ENCODE results near the gene ACTR2. TPM values are rescaled to one million over a fixed set of nuclear protein-coding genes. Genes with fewer than 3 reads are reported as not detected.

Gene ACTR2
- polyA plus RNA-seq, 4 donors = 177 to 229 (median 221) TPM

DNA sequence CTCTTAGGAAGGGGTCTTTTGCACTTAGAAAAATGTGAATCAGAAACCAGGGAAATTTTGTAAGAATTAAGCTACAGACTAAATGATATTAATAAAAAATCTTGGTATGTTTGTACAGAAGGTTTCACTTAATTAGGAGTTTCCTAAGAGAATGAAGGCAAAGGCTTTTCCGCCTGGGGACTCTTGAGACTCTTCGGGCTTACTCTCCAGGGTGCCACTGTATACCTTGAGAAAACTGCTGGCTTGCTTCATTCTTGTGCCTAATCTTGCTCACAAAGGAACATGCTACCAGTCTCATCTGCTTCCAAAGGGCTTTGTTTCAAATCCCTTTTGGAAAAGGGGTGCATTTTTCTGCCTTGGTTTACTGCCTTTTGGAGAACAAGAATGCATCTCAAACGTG is 49.5 kb downstream of the ACTR2 start:
- no peak for DNase-seq (ENCODE audit: low read depth in 4 of 4, low spot score in 3 of 4)

DNA sequence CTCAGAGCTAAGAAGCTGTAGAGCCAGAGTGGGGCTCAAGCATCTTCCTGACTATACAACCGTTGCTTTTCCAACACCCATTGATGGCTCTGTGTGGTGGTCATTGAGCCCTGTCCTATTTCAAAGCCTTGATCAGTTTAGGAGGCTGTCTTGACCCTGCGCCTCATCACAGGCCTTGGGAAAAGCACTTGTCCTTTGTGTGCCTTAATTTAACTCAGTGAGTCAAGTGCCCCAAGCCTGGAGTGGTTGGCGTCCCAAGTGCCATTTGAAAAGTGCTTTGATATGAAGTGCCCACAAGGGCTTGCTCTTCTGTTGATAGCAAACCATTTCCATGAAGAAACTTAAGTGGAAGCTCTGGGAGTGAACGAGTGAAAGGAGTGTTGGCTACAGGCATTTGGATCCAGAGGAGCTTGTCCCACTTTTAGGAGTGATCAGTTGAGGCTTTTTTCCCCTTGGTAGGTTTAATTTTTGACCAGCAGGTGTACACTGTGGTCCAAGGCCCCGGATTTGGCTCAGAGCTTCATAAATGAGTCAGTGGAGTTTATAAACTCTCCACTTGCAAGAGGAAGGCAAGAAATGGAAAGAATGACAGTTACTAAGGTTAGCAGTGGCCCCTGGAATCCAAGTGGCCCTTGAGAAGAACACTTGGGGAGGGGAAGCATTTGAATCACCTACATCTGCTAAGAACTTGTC is 50.3 kb downstream of the ACTR2 start:
- DNase-seq (ENCODE audit: low read depth in 4 of 4, low spot score in 3 of 4) = no peak

DNA sequence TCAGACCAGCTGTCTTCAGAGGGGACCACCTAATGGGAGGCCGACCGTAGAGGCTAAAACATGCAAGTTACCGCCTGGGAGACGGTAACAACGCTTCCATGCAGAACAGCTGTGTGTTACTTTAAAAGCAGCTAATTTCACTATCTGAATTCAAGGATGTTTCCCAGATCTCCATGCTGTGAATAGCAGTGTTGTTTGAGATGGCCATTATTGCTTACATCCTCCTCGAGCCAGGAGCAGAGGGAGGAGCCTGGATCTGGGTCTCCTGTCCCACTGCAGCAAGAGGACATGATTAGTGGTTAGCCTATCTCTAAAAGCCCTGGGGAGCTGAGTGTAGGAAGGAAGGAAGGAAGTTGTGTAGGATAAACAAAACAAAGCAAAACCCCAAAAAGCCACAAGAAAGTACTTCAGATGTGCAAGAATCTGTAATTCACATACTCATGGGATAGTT is 50.9 kb downstream of the ACTR2 start:
- no peak for DNase-seq (ENCODE audit: low read depth in 4 of 4, low spot score in 3 of 4)

DNA sequence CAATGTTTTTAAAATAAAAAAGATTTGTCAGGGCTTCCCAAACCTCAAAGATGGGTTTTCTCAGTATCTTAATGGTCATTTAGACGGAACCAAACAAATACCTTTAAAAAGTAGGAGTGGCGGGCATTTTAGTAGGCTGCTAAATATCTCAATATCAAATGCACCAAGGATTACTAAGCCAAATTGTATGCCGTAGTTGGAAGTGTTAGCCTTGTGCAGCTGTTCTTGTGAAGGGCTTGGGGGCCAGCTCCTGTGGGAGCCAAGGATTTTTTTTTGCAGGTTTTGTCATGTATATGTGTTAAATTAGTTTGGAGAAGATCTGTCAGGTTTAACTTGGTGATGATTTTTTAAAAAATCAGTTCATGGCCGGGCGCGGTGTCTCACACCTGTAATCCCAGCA is 52.1 kb downstream of the ACTR2 start:
- no peak for DNase-seq (ENCODE audit: low read depth in 4 of 4, low spot score in 3 of 4)

DNA sequence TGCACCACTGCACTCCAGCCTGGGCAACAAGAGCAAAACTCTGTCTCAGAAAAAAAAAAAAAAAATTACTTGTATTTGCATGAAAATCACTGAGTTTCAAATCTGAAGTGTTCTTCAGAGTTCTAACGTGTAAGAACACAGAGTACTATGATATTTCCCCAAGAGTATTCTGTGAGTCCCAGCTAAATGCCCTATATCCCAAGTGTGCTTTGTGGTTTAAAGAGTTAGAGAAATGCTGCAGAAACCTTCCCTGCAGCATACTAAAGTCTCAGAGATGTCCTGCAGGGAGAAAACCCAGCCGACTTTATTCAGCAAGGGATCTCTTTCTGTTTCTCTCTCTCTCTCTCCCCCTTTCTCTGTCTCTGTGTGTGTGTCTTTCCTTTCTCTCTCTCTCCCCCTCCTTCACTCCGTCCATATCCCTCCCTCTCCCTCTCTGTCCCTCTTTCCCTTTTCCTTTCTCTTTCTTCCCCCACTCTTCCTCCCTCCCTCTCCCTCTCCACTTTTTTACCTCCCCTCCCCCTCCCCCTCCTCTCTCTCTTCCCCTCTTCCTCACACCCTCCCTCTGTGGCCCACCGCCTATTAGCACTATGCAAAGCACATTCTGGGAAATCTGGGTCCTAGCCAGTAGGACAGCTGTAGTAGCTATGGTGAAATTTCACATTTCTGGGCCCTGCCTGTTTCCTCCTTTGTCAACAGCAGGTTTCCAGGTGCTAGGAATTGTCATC is 54.2 kb downstream of the ACTR2 start:
- no peak for DNase-seq (ENCODE audit: low read depth in 4 of 4, low spot score in 3 of 4)

DNA sequence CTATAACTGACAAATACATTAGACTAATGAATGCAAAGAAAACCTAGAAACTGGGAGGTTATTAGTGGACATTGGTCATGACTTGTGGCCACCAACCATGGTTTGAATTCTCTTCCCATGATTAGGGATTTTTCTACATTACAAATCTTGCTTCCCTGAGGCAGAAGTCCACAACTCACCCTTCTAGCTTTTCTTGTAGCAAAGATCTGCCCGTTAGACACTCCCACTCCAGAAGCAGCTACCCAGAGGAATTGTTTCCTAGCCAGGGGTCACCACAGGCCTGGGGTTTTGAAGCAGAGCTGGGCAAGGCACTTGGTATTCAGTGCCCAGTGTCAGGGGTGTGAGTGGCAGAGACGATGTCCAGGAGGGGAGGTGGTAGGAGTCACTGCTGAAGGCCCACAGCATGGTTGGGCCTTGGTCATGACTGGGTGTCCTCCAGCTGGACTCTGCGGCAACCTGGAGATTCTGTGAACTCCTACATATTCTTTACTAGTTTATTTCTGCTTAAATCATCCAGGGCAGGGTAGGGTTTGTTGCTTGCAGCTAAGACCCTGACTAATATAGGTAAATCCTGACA is 54.9 kb downstream of the ACTR2 start:
- no peak for DNase-seq (ENCODE audit: low read depth in 4 of 4, low spot score in 3 of 4)

DNA sequence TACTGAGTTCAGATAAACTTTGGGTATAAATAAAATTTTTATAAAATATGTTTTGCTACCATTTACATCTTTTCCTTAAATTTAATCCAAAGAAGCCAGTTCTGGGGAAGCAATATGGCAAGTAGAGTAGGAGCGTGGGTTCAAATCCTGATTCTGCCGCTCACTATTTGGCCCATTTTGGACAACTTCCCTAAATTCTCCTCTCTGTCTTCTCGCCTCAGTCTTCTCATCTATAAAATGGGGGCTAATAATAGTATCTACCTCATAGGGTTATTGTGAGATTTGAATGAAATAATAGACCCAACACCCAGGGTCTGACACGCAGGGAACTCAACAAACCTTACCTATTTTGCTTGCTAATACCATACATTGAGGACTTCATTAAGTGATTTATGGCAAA is 59.7 kb downstream of the ACTR2 start:
- no peak for DNase-seq (ENCODE audit: low read depth in 4 of 4, low spot score in 3 of 4)

DNA sequence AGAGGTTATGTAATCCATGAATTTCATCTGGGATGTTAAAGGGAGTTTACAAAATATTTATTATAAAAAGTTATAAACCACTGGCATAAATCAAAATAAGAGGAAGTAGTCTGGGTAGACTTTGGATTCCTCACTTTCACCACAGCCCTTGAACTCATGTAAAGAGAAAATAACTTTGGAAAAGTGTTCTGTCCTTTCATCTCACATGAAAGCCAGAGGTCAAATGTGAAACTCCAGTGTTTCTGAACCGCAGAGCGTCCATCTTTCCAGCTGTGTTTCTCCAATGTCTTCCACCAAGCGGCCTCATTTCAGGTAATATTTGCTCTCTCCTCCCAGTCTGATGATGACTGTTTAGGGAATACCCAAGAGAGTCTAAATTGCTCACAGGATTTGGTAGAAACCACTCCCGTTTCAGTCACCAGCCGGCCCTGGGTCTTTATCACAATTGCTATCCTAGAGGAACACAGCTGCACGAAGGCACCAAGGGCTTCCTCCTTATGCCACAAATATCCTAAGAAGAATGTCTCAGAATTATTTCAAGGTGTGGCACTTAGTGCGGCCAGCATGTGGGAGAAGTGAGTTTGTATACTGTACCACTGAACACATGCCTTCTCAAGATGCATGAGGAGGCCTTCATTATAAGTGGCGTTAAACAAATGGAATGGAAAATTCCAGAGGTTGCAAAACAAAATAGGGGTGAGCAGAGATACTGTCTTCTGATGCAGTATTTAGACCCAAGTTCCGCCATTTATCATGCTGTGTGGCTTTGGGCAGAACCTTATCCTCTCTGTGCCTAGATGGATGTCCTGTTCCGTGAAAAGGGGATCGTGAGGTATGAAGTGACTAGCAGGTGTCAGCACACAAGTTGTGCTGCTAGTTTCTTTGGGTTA is 63.8 kb downstream of the ACTR2 start:
- DNase-seq (ENCODE audit: low read depth in 4 of 4, low spot score in 3 of 4) = no peak

DNA sequence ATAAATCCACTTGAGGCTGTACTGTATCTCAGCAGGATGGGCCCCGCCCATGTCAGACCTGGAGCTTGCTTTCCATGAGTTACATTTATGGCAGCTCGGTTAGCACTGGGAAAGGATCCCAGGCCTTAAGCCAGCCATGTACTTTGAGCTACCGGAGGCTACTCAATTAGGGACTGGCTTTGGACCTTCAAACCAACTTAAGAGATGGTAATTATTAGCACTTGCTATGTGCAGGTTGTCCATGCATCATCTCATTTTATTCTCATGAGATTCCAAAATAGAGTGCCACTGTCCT is 64.4 kb downstream of the ACTR2 start:
- no peak for DNase-seq (ENCODE audit: low read depth in 4 of 4, low spot score in 3 of 4)

DNA sequence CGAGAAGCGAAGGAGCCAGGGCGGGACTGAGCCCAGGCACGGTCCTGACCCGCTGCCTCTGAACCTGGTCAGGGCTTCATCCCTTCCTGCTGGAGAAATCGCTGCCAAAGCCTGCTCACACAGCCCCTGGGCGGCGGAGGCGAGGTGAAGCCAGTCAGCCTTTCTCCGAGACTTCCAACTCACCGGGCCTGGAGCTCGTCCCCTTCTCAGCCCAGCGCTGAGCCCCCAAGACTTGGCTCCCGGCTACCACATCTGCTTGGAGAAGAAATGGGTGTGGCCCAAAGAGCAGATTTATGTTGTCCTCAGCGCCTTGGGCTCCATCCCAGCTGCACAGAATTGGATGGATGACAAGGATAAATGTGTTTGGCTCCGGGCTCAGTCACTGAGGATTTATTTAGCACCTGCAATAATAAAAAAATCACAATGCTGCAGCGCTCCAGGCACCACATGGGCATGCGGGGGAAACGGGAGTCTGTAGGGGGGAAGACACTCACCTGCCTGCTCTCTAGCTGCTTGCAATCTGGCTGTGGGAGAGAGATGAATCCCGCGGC is 64.9 kb downstream of the ACTR2 start:
- DNase-seq (ENCODE audit: low read depth in 4 of 4, low spot score in 3 of 4) = no peak

DNA sequence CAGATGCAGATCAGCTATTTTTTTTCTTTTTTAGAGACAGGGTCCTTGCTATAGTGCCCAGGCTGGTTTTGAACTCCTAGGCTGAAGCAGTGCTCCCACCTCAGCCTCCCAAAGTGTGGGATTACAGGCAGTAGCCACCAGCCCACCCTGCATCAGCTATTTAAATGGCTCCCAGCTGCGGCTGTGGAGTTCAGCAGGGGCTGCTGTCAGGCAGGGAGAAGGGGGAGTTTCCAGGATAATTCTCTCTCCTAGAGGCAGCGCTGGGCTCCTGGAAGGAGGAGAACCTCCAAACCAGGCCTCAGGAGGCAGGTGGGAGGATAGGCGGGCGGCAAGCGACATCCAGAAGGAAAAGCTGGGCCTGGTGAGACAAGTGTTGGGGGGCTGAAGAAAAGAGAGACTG is 65.7 kb downstream of the ACTR2 start:
- DNase-seq (ENCODE audit: low read depth in 4 of 4, low spot score in 3 of 4) = no peak

DNA sequence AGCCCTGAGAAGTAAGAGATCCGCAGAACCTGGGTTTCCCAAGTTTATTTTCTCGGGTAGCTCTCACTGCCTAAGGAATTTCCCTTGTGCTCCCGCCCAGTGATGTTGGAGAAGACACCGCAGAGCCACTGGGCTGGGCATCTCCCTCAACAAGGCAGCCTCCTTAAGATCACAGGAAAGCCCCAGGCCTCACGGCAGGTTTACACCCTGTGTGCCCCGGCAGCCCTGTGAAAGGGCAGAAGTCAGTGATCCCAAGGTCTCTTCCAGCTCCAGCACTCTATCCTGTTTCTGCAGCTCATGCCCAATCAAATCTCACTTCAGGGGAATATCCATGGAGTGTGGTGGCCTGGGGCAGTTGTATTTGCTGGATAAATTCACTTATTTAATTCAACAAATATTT is 66.5 kb downstream of the ACTR2 start:
- no peak for DNase-seq (ENCODE audit: low read depth in 4 of 4, low spot score in 3 of 4)

DNA sequence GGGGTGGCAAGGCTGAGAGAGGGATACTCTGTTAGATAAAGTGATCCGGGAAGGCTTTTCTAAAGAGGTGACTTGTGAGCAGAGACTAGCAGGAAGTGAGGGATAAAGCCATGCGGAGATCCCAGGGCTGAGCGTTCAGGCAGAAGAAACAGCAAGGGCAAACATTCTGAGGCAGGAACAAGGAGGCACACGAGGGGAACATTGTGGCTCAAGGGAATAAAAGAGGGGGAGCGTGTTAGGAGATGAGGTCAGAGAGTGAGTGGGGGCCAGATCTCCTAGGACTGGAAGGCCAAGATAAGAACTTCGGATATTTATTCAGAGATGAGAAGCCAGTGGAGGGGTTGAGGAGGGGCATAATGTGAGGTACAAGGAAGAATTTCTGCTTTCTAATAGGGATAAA is 67.1 kb downstream of the ACTR2 start:
- DNase-seq (ENCODE audit: low read depth in 4 of 4, low spot score in 3 of 4) = no peak

DNA sequence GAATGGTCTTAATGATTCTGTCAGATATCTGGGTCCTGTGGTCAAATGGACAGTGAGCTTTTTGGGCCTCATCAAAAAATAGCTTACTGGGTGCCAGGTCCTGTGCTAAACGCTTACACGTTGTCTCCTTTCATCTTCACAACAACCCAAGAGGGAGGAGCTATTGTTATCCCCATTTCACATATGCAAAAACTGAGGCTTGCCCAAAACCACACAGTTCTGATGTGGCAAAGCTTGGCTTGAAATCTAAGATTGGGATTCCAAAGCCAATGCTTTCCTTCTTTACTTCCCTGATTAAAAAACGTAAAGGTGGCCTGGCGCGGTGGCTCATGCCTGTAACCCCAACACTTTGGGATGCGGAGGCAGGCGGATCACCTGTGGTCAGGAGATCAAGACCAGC is 69.3 kb downstream of the ACTR2 start:
- DNase-seq (ENCODE audit: low read depth in 4 of 4, low spot score in 3 of 4) = no peak

DNA sequence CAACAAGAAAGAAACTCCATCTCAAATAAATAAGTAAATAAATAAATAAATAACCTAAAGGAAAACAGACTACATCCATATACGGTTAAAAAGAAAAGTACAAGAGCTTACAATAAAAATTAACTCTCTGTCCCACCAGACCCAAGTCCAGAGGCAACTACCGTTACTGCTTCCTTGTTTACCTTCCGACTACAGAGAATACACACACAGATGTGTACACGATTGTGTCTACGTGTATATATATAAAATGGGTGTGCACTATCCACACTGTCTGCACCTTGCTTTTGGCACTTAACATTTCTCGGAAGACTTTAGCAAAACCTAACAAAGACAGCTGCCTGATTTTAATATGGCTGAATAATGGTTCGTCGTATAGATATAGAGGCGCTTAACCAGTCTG is 69.9 kb downstream of the ACTR2 start:
- DNase-seq (ENCODE audit: low read depth in 4 of 4, low spot score in 3 of 4) = no peak

DNA sequence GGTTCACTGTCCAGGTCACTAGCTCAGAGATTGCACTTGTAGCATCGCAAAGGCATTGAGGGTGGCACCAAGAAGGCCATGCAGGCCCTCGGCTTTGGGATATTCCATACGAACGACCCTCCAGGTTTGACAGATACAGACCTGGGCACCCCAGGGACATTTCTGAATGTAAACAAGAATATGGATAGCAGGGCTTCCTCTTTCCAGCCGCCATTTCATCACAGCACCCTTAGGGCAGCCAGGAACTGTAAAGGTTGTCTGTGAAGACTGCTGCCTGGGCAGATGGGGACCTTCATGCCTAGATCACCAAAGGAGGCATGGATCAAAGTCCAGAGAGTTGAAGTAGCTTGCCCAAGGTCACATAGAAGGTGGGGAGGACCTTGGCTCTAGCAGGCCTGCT is 70.5 kb downstream of the ACTR2 start:
- DNase-seq (ENCODE audit: low read depth in 4 of 4, low spot score in 3 of 4) = no peak

DNA sequence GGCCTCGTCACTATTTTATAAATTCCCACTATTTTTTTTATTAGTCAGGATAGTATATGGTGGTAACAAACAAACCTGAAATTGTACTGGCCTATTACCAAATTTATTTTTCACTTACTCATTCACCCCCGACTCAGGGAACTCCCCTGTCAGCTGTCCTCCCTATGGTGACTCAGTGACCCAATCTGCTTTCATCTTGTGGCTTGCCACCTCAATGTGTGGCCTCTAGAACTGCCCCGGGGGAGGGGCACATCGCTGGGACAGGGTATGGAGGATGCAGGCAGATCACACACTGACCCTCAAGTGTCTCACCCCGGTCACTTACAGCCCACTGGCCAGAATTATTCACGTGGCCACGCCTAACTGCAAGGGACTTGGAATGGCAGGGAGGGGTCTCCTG is 71.6 kb downstream of the ACTR2 start:
- no peak for DNase-seq (ENCODE audit: low read depth in 4 of 4, low spot score in 3 of 4)

DNA sequence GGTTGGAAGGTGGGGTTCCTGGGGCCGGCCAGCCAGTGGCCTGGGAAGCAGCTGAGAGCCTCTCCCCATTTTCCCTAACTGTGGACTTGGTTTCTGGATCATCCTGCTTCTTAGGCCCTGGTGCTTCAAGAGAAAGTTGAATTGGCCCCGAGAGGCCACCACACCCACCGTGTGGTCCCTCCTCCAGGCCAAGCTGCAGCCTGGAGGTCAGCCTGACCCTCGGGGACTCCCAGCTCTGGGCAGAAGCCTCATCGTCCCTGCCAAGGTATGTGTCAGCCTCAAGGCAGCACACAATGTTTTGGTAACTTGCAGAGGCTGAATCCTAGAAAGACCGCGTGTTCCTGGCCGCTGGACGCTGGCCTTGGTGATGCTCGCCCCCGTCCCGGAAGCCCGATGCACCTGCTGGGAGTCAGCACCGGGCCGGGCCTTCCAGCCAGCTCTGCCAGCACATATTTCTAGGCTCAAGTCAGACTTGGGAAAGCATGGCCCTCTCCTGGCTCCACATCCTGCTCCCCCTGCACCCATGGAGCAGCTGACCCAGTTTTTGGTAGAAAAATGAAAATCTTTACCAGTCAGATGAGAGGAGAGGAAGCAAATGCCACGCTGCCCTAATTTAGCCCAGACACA is 72.6 kb downstream of the ACTR2 start:
- DNase-seq (ENCODE audit: low read depth in 4 of 4, low spot score in 3 of 4) = no peak

DNA sequence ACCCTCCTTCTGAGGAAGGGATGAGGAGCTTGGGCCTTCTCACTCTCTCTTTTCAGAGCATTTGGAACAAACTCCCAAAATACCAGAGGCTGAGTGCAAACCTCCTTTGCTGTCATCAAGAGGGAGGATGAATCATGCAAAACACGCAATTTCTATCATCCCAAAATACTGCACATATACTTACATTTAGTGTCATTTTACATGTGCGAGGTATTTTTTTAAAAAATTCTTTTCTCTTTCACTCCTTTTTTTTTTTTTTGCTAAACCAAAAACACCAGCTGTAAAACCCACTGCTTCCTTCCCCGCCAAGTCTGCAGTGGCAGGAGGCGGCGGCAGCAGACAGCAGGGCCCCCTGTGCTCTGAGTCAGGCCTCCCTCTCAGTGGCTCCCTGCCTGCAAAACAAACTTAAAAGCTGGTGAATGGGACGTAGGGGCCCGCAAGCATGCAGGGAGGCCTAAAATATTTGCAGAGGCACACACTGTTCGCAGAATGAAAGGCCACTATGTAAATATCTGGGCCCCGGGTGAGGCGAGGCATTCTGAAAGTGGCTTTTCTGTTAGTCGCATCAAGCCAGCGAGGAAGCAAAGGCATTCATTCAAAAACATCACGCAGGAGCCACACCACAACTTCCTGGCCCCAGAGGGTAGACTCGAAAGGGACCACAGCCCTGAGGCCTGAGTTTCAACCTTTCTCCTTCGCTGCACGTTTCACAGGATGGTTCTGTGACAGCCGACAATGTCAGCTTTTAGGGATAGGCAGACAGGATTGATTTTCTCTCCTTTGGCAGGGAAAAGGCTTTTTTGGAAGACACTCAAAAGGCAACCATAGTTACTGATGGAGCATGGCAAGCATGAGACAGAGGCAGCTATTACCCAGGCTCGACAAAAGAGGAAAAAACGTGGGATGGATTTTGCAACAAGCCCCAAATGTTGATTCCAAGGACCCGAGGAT is 73.4 kb downstream of the ACTR2 start:
- no peak for DNase-seq (ENCODE audit: low read depth in 4 of 4, low spot score in 3 of 4)
